D341Med (cell line): Measurements from ENCODE around the gene HSP90AA1.
"Not testable (repeated sequence)": the region's sequence is repeated elsewhere in the genome, so short reads cannot be mapped to it uniquely, and the experiment has no call there.

Experiments used
- DNase-seq: peaks from one replicate; pipeline ENCODE4 v3.0.0; 2012; ENCODE audit warnings: low spot score

Gene HSP90AA1

GRCh38 chr14:102094101-102094500 is 7.3 kb upstream of the HSP90AA1 start:
- no peak for DNase-seq

- DNase-seq: no peak
Observed at GRCh38 chr14:102092806-102093205, 6.0 kb upstream of the HSP90AA1 start.

- DNase-seq: no peak
Observed at GRCh38 chr14:102090713-102091112, 3.9 kb upstream of the HSP90AA1 start.

GRCh38 chr14:102089621-102090343 is 2.9 kb upstream of the HSP90AA1 start:
- no peak for DNase-seq

GRCh38 chr14:102088012-102088792 is 1.4 kb upstream of the HSP90AA1 start:
- DNase-seq: peak; percentile 32

- DNase-seq: no peak
Observed at GRCh38 chr14:102087762-102088011, 843 bp upstream of the HSP90AA1 start.

GRCh38 chr14:102086709-102086971 is 204 bp downstream of the HSP90AA1 start:
- no peak for DNase-seq

- DNase-seq: peak; percentile 66
Observed at GRCh38 chr14:102085948-102086708, 716 bp downstream of the HSP90AA1 start.

- DNase-seq: peak; percentile 42
Observed at GRCh38 chr14:102085488-102085887, 1.4 kb downstream of the HSP90AA1 start.

- no peak for DNase-seq
Observed at GRCh38 chr14:102084931-102085330, 1.9 kb downstream of the HSP90AA1 start.

- not testable (repeated sequence) for DNase-seq
Observed at GRCh38 chr14:102084522-102084921, 2.3 kb downstream of the HSP90AA1 start.

- DNase-seq: no peak
Observed at GRCh38 chr14:102081231-102082080, 5.4 kb downstream of the HSP90AA1 start.

GRCh38 chr14:102080183-102081080 is 6.4 kb downstream of the HSP90AA1 start:
- DNase-seq: no peak

GRCh38 chr14:102079700-102079979 is 7.2 kb downstream of the HSP90AA1 start:
- DNase-seq: no peak

GRCh38 chr14:102078831-102079699 is 7.8 kb downstream of the HSP90AA1 start:
- DNase-seq: no peak

- DNase-seq: not testable (repeated sequence)
Observed at GRCh38 chr14:102078361-102078791, 8.5 kb downstream of the HSP90AA1 start.

GRCh38 chr14:102077382-102077709 is 9.5 kb downstream of the HSP90AA1 start:
- peak; percentile 36 for DNase-seq

GRCh38 chr14:102075155-102075554 is 11.7 kb downstream of the HSP90AA1 start:
- DNase-seq: no peak

GRCh38 chr14:102074415-102074964 is 12.4 kb downstream of the HSP90AA1 start:
- no peak for DNase-seq

GRCh38 chr14:102071283-102071998 is 15.4 kb downstream of the HSP90AA1 start:
- DNase-seq: no peak
